Osteoblast (primary cell): Measurements from ENCODE around the gene CDKN1C. TPM values are rescaled to one million over a fixed set of nuclear protein-coding genes. Genes with fewer than 3 reads are reported as not detected.

ENCODE experiments used
- DNase-seq: peaks from one replicate; pipeline ENCODE4 v3.0.0; 2011; ENCODE audit warnings: low spot score, mixed read lengths; ENCODE audit not compliant: insufficient read length; ENCODE audit errors: missing footprints
- H2AFZ ChIP-seq: 2 replicates; pipeline ENCODE4 v1.6.0; 2011; ENCODE audit warnings: mild to moderate bottlenecking, low read length
- H3K27ac ChIP-seq: 2 replicates; pipeline ENCODE4 v1.5.1; 2011; ENCODE audit warnings: mild to moderate bottlenecking, low read depth, low read length, moderate library complexity
- H3K27me3 ChIP-seq: 2 replicates; pipeline ENCODE4 v1.6.0; 2012; ENCODE audit warnings: mild to moderate bottlenecking, control low read depth, inconsistent platforms, low read length, moderate library complexity; ENCODE audit not compliant: insufficient read depth
- H3K36me3 ChIP-seq: 2 replicates; pipeline ENCODE4 v1.5.1; 2011; ENCODE audit warnings: mild to moderate bottlenecking, low read length, control low read depth, moderate library complexity; ENCODE audit not compliant: insufficient read depth
- H3K4me1 ChIP-seq: 2 replicates; pipeline ENCODE4 v1.5.1; 2011; ENCODE audit warnings: mild to moderate bottlenecking, low read length, control low read depth, moderate library complexity; ENCODE audit not compliant: insufficient read depth
- H3K4me2 ChIP-seq: 2 replicates; pipeline ENCODE4 v1.6.0; 2011; ENCODE audit warnings: mild to moderate bottlenecking, low read length; ENCODE audit not compliant: insufficient read depth
- H3K4me3 ChIP-seq: fragments of 200-600 bp; sonication (generic); 3 replicates; pipeline ENCODE4 v1.5.1; 2012; ENCODE audit warnings: mild to moderate bottlenecking, low read length, inconsistent platforms; ENCODE audit not compliant: insufficient read depth
- H3K79me2 ChIP-seq: 2 replicates; pipeline ENCODE4 v1.6.0; 2012; ENCODE audit warnings: mild to moderate bottlenecking, low read length, control low read depth, inconsistent platforms; ENCODE audit not compliant: insufficient read depth
- H3K9me3 ChIP-seq: 2 replicates; pipeline ENCODE4 v1.5.1; 2011; ENCODE audit warnings: low read depth, low read length, control low read depth
- H4K20me1 ChIP-seq: 2 replicates; pipeline ENCODE4 v1.6.0; 2012; ENCODE audit warnings: mild to moderate bottlenecking, low read length, control low read depth; ENCODE audit not compliant: insufficient read depth
- total RNA-seq: library from RNA; depleted of rRNA; stranded (reverse); fragments of >200 nt; gene quantifications from 2 replicates; pipeline ENCODE4 v1.2.3, GENCODE V29; 2012
- TF ChIP-seq, protein P1 (sequence below): IDR thresholded peaks from 2 replicates; pipeline ENCODE4 v1.5.1; 2011; ENCODE audit warnings: mild to moderate bottlenecking, low read depth, low read length, moderate library complexity; ENCODE audit errors: extremely low read depth

CDKN1C gene
- total RNA-seq, 1 donor, result 10.9 TPM

DNA sequence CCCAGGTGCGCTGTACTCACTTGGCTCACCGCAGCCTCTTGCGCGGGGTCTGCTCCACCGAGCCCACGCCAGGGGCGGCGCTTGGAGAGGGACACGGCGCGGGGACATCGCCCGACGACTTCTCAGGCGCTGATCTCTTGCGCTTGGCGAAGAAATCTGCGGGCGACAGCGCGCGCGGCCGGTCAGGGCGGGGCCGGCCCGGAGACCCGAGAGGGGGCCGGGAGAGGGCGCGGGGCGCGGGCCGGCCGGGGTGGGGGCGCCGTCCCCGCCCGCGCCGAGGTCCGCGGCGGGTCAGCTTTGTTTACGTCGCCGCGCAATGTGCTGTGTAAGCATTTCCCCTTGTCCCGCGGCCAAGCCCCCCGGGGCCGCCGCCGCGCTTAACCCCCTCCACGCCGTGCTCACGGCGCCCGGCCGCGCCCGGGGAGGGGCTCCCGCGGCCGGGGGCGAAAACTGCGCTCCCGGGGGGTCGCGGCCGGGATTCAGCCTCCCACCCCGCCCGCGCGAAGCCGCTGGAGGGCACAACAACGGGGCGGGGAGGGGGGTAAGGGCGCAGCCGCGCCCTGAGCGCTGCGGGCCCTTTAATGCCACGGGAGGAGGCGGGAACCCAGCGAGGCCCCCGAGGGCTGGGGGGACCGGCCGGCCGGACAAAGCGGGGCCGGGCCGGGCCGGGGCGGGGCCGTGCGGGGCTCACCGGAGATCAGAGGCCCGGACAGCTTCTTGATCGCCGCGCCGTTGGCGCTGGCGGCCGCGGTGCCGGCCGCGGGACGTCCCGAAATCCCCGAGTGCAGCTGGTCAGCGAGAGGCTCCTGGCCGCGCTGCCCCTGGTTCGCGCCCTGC is 1.4 kb downstream of the CDKN1C start:
- H3K4me2 ChIP-seq, result peak overlapping the region; percentile 39
- peaks cover 4% of the 10 kb centered on the region for H3K4me1 ChIP-seq
- no peaks in the 10 kb centered on the region for H4K20me1 ChIP-seq
- H3K4me3 ChIP-seq, result peak overlapping the region; percentile 49
- TF ChIP-seq, protein P1, sequence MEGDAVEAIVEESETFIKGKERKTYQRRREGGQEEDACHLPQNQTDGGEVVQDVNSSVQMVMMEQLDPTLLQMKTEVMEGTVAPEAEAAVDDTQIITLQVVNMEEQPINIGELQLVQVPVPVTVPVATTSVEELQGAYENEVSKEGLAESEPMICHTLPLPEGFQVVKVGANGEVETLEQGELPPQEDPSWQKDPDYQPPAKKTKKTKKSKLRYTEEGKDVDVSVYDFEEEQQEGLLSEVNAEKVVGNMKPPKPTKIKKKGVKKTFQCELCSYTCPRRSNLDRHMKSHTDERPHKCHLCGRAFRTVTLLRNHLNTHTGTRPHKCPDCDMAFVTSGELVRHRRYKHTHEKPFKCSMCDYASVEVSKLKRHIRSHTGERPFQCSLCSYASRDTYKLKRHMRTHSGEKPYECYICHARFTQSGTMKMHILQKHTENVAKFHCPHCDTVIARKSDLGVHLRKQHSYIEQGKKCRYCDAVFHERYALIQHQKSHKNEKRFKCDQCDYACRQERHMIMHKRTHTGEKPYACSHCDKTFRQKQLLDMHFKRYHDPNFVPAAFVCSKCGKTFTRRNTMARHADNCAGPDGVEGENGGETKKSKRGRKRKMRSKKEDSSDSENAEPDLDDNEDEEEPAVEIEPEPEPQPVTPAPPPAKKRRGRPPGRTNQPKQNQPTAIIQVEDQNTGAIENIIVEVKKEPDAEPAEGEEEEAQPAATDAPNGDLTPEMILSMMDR, result no peak
- H3K79me2 ChIP-seq, result no peaks in the 10 kb centered on the region
- no peak for DNase-seq
- no peak overlapping the region for H2AFZ ChIP-seq
- peaks cover 54% of the 10 kb centered on the region for H3K27me3 ChIP-seq
- no peak overlapping the region for H3K27ac ChIP-seq
- H3K36me3 ChIP-seq, result no peaks in the 10 kb centered on the region
- no peaks in the 10 kb centered on the region for H3K9me3 ChIP-seq

DNA sequence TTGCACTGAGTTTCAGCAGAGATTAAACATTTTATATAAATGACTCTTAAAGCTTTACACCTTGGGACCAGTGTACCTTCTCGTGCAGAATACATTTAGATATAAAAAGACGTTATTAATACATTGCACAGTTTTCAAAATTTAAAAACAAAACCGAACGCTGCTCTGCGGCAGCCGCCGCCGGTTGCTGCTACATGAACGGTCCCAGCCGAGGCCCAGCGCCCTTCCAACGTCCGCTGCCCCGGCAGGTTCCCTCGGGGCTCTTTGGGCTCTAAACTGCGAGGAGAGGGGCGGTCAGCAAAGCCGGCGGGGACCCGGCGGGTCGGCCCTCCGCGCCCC is 2.0 kb downstream of the CDKN1C start:
- Histone ChIP-seq H3K36me3 (no peaks in the 10 kb centered on the region), H3K27ac (no peak overlapping the region), H3K4me3 (peak overlapping the region; percentile 49), H4K20me1 (no peaks in the 10 kb centered on the region), H3K4me1 (peaks cover 4% of the 10 kb centered on the region), H3K4me2 (peak overlapping the region; percentile 39), H3K27me3 (peaks cover 59% of the 10 kb centered on the region), H3K79me2 (no peaks in the 10 kb centered on the region), H3K9me3 (no peaks in the 10 kb centered on the region), H2AFZ (no peak overlapping the region)
- TF ChIP-seq, protein P1, result no peak
- no peak for DNase-seq

DNA sequence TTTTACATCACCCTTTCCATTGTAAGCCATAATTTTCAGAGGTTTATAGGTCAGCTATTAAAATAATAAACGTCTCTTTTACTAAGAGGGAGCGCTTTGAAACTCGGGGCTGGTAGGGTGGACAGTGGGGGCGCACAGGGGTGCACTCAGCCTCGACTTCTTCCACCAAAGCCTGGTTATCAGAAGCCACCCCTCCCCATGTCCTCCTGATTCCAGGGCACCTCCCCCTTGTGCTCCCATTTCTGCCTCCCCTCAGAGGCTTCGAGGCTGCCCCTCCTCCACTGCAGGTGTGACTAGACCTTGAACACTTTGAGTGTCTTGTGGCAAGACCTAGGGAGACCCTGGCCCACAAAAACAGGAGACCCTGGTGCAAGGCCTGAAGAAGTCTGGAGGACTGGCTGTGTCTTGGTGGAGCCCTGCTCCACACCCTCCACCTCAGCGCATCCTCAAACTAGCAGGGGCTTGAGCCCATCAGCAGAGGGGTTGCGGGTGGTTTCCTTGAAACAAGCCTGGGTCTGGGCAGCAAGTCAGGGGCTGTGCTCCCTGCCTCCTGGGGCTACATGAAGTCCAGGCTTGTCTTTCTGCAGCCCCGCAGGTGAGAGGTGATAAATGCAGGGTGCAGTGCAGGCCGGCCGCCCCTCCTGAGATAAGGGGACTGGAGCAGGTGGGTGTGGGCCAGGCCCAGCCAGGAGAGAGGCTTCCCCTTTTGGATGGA is 3.0 kb downstream of the CDKN1C start:
- no peak overlapping the region for H2AFZ ChIP-seq
- TF ChIP-seq, protein P1, result no peak
- no peaks in the 10 kb centered on the region for H3K36me3 ChIP-seq
- H4K20me1 ChIP-seq, result no peaks in the 10 kb centered on the region
- no peak overlapping the region for H3K4me3 ChIP-seq
- H3K27me3 ChIP-seq, result peaks cover 60% of the 10 kb centered on the region
- H3K4me2 ChIP-seq, result no peak overlapping the region
- no peak for DNase-seq
- H3K27ac ChIP-seq, result no peak overlapping the region
- no peaks in the 10 kb centered on the region for H3K79me2 ChIP-seq
- H3K9me3 ChIP-seq, result no peaks in the 10 kb centered on the region
- peaks cover 4% of the 10 kb centered on the region for H3K4me1 ChIP-seq

DNA sequence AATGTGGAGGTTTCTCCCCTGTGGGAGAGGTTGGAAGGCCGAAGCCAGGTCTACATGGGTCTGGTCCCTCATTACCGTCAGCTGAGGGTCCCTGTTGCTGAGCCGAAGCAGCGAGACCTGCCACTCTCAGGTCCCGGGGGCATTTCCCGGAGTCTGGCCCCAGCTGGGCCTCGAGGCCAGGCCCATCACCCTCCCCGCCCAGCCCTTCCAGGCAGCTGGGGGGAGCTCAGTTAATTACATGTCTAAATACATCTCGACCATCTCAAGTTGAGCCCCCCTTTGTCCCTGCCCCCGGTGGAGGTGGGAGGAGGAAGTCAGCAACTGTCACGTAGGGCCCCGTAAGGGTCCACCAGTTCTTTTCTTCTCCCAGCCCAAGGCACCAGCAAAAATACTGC is 3.6 kb downstream of the CDKN1C start:
- Histone ChIP-seq H3K27me3 (peaks cover 59% of the 10 kb centered on the region), H3K36me3 (no peaks in the 10 kb centered on the region), H3K27ac (no peak overlapping the region), H3K9me3 (no peaks in the 10 kb centered on the region), H4K20me1 (no peaks in the 10 kb centered on the region), H3K4me3 (no peak overlapping the region), H3K4me2 (no peak overlapping the region), H3K4me1 (peaks cover 4% of the 10 kb centered on the region), H3K79me2 (no peaks in the 10 kb centered on the region), H2AFZ (no peak overlapping the region)
- no peak for DNase-seq
- TF ChIP-seq, protein P1, result no peak
